ENCODE measurements around the gene CAPRIN1.

The CAPRIN1 gene, protein sequence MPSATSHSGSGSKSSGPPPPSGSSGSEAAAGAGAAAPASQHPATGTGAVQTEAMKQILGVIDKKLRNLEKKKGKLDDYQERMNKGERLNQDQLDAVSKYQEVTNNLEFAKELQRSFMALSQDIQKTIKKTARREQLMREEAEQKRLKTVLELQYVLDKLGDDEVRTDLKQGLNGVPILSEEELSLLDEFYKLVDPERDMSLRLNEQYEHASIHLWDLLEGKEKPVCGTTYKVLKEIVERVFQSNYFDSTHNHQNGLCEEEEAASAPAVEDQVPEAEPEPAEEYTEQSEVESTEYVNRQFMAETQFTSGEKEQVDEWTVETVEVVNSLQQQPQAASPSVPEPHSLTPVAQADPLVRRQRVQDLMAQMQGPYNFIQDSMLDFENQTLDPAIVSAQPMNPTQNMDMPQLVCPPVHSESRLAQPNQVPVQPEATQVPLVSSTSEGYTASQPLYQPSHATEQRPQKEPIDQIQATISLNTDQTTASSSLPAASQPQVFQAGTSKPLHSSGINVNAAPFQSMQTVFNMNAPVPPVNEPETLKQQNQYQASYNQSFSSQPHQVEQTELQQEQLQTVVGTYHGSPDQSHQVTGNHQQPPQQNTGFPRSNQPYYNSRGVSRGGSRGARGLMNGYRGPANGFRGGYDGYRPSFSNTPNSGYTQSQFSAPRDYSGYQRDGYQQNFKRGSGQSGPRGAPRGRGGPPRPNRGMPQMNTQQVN

DNA sequence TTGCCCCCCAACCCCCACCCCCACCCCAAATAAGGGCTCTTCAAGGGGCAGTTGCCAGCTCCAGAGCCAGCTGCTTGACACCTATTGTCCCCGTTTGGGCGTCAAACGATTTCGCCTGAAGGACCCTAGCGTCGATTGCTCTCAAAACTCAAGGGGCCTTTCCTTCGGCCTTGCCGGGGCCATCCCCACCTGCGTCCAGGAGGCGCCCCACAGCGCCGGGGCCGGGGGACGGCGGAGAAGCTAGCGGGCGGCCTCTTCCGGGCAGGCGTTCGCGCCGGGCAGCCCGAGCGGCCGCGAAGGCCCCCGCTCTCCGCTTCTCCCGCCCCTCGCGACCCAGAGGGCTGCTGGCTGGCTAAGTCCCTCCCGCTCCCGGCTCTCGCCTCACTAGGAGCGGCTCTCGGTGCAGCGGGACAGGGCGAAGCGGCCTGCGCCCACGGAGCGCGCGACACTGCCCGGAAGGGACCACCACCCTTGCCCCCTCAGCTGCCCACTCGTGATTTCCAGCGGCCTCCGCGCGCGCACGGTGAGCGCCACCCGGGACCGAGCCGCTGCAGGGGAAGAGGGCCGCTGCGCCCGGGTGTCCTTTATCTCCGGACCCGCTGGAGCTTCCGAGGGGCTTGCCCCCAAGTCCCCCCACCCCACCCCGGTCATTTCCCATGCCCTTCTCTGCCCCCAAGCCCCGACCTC lies at the start of gene CAPRIN1:
TSS of gene CAPRIN1 (plus strand) at position 383 of the 687 bp plus-strand sequence. CDS start 690 bp downstream, outside the sequence.
- DNase-seq, result peak; percentile 99

DNA sequence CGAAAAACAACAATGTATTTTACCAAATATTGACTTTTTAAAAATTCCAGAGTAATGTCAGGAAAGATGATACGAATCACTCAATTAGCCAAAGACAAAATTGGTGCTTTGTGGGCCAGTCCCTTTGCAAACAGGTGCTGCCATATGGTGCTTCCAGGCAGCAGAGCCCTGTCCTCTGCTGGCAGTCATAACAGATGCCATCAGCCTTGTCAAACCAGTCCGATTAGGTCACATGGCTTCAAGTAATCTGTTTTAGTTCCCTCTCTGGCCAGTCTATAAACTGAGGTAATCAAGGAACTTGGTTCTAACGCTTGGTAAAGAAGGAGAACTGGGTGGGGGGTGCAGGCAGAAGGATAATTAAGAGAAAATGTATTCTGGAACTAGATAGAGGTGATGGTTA lies 49.1 kb upstream of the CAPRIN1 start:
- DNase-seq, result peak; percentile 72

GRCh38 chr11:34004236-34004635 lies 47.3 kb upstream of the CAPRIN1 start:
- DNase-seq, result no peak

- no peak for DNase-seq
Observed at GRCh38 chr11:34006876-34007275, 44.7 kb upstream of the CAPRIN1 start.

DNA sequence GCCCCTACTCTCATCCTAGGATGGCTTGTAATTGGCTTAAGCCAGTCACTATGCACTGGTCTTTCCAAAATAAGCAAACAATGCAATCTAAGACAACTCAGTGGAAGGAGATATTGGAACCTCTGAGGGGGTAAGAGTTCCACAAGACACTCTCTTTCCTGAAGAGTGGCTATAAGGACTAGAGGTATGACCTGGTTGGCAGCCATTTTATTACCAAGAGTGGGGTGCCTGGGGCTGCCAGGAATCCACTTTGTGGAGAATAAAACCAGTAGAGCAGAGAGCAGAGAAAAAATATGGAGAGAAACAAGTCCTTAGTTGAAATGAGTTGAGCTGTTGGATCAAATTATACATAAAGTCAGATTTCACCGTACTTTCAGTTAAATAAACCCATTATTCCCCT lies 38.8 kb upstream of the CAPRIN1 start:
- DNase-seq, result no peak

- no peak for DNase-seq
Observed at GRCh38 chr11:34013898-34014571, 37.5 kb upstream of the CAPRIN1 start.

GRCh38 chr11:34021977-34022735 lies 29.4 kb upstream of the CAPRIN1 start:
- DNase-seq, result no peak

- DNase-seq, result no peak
Observed at GRCh38 chr11:34026432-34026831, 25.1 kb upstream of the CAPRIN1 start.

DNA sequence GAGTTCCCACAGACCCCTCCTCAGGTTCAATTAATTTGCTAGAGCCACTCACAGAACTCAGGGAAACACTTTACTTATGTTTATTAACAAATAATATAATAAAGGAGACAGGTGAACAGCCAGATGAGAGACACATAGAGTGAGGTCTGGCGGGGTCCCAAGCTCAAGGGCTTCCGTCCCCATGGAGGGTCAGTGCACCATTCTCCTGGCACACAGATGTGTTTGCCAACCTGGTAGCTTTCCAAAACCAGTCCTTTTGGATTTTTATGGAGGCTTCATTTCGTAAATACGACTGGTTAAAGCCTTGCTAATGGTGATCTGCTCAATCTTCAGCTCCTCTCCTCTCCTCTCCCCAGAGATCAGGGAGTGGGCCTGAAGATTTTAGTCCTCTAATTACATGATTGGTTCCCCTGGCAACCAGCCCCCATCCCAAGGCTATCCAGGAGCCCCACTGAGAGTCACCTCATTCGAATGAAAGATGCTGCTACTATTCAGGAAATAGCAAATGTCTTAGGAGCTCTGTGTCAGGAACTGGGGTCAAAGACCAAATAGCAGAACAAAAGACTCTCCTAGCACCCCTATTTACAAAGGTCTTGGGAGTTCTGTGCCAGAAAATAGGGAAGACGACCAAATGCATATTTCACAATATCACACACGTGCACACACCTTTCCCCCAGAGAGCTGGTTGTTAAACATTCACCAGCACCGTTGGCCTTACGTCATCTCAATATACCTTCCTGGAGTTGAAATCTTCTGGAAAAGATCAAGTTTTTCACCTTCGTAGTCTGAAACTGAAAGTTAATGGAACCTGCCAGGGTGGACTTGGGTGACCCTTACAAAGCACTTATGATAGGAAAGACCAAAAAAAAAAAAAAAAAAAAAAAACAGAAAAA lies 23.8 kb upstream of the CAPRIN1 start:
- DNase-seq, result no peak

GRCh38 chr11:34028425-34028824 lies 23.1 kb upstream of the CAPRIN1 start:
- DNase-seq, result no peak

- DNase-seq, result no peak
Observed at GRCh38 chr11:34029176-34029575, 22.4 kb upstream of the CAPRIN1 start.

GRCh38 chr11:34030382-34030781 lies 21.1 kb upstream of the CAPRIN1 start:
- DNase-seq, result no peak

DNA sequence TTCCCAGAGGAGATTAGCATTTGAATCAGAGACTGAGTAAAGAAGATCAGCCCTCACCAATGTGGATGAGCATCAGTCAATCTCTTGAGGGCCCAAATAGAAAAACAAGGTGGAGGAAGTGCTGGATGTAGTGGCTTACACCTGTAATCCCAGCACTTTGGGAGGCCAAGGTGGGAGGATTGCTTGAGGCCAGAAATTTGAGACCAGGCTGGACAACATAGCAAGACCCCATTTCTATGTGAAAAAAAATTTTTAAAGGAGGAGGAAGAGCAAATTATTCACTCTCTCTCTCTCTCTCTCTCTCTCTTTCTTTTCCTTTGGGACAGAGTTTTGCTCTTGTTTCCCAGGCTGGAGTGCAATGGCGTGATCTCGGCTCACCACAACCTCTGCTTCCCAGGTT lies 18.1 kb upstream of the CAPRIN1 start:
- no peak for DNase-seq

- no peak for DNase-seq
Observed at GRCh38 chr11:34034053-34034452, 17.5 kb upstream of the CAPRIN1 start.

DNA sequence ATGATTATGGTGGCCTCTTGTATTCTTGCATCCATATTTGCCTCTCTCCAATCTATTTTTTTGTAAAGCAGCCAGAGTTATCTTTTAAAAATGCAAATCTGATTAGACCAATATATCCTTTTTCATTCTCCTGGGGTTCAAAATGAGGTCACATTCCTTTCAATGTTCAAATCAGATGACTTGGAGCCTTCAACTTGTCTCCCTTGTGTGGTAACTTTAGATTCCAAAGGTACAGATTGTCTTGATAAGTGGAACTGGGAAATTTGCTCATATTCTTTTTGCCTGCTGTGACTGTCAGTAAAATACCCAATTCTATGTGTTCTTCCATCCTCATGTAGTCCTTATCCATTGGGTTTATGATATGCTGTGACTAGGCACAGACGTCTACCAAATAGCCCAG lies 15.1 kb upstream of the CAPRIN1 start:
- DNase-seq, result no peak

DNA sequence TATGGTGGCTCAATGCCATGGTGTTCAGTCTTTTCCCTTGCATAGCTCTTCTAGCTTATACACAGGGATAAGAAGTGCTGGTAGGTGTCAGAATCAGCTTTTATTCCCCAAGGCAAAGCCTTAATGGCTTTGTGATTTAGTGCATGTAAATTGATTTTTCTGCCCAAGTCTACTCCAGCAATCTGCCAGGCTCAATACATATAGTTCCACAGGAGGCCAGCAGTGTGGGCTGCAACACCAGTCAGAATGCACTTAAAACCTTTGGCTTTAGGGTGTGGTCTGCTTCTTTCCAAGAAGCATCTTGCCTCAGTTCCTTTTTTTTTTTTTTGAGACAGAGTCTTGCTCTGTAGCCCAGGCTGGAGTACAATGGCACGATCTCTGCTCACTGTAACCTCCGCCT lies 14.5 kb upstream of the CAPRIN1 start:
- peak; percentile 5 for DNase-seq

- DNase-seq, result no peak
Observed at GRCh38 chr11:34040571-34040970, 11.0 kb upstream of the CAPRIN1 start.

GRCh38 chr11:34044664-34045485 lies 6.7 kb upstream of the CAPRIN1 start:
- DNase-seq, result no peak

GRCh38 chr11:34049028-34049427 lies 2.5 kb upstream of the CAPRIN1 start:
- DNase-seq, result no peak
